ENCODE data around the gene EMX1. TPM values are rescaled to one million over a fixed set of nuclear protein-coding genes. Genes with fewer than 3 reads are reported as not detected.

Gene EMX1
- total RNA-seq, 1 donor from 2014 or later = not detected

DNA sequence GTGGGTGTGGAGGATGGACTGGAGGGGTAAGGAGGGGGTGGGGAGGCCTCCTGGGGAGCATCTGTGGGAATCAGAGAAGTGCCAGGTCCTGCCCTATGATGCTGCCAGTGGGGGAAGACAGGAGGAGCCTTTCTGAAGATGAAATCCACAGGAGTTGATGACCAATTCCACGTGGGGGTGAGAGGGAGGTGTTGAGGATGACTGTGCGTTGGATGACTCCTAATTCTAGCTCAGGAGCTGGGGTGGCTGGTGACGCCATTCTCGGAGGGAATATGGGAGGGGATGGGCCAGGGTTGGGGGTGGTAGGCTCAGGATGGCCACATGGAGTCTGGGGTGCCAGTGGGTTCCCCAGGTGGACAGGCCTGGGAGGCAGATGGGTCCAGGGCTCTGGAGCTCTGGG is 32.3 kb downstream of the EMX1 start:
- Histone ChIP-seq H3K27ac (no peak overlapping the region), H3K36me3 (no peaks in the 10 kb centered on the region), H3K4me3 (no peak overlapping the region), H3K4me1 (no peaks in the 10 kb centered on the region), H3K9me3 (no peaks in the 10 kb centered on the region), H3K27me3 (no peaks in the 10 kb centered on the region)
- intact Hi-C loops (cut with DNase I) = loop anchor here (10.0 kb wide), 1 partner anchor 1265 kb away; no protein-coding TSS in a partner anchor
- no peak for ATAC-seq
- DNase-seq = no peak
- no peak for TF ChIP-seq CTCF (IDR thresholded peaks at IDR 0.05)

DNA sequence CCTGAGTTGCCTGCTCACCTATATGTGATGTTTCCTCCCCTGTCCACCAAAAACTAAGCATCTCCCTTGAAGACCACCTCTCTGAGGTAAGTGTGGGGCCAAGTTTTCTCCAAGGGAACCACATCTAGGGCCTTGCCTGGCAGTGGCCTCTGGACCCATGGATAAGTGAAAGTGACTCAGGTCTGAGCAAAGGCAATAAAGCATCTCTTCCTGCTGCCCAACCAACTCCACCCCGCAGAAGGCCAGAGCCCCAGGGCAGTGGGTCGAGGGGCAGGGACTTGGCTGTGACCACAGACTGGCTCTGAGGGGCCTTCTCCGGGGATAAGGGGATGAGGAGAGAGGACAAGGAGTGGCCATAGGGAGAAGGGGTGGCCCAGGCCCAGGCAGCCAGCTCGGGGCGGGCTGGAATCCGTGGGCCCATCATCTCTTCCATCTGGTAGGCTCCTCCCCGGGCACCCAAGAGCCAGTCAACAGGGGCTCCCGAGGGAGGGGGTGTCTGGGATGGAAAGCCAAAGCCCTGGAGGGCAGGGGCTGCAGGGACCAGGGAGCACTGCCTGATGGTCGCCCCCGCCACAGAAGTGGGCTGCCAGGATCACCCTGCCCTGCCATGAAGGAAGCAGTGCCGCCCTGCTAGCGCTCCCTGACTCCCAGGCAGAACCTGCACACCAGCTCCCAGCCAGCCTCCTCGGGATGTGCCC is 33.4 kb downstream of the EMX1 start:
- Histone ChIP-seq H3K9me3 (no peaks in the 10 kb centered on the region), H3K27ac (no peak overlapping the region), H3K4me3 (no peak overlapping the region), H3K4me1 (no peaks in the 10 kb centered on the region), H3K27me3 (no peaks in the 10 kb centered on the region), H3K36me3 (no peaks in the 10 kb centered on the region)
- DNase-seq (no peak), ATAC-seq (no peak)
- TF ChIP-seq CTCF (IDR thresholded peaks at IDR 0.05) = no peak
- intact Hi-C loops (cut with DNase I) = loop anchor here (10.0 kb wide), 1 partner anchor 1266 kb away; no protein-coding TSS in a partner anchor

GRCh38 chr2:72951303-72952095 is 34.2 kb downstream of the EMX1 start:
- DNase-seq = no peak
- intact Hi-C loops (cut with DNase I) = loop anchor here (10.0 kb wide), 1 partner anchor 1267 kb away; no protein-coding TSS in a partner anchor
- Histone ChIP-seq H3K4me3 (no peak overlapping the region), H3K36me3 (no peaks in the 10 kb centered on the region), H3K4me1 (no peaks in the 10 kb centered on the region), H3K27me3 (no peaks in the 10 kb centered on the region), H3K27ac (no peak overlapping the region), H3K9me3 (no peaks in the 10 kb centered on the region)
- no peak for TF ChIP-seq CTCF (IDR thresholded peaks at IDR 0.05)
- no peak for ATAC-seq

GRCh38 chr2:72952110-72952823 is 34.9 kb downstream of the EMX1 start:
- DNase-seq = no peak
- Histone ChIP-seq H3K4me3 (no peak overlapping the region), H3K9me3 (no peaks in the 10 kb centered on the region), H3K27me3 (no peaks in the 10 kb centered on the region), H3K27ac (no peak overlapping the region), H3K4me1 (no peaks in the 10 kb centered on the region), H3K36me3 (no peaks in the 10 kb centered on the region)
- intact Hi-C loops (cut with DNase I) = loop anchor here (10.0 kb wide), 1 partner anchor 1267 kb away; no protein-coding TSS in a partner anchor
- no peak for ATAC-seq
- no peak for TF ChIP-seq CTCF (IDR thresholded peaks at IDR 0.05)

DNA sequence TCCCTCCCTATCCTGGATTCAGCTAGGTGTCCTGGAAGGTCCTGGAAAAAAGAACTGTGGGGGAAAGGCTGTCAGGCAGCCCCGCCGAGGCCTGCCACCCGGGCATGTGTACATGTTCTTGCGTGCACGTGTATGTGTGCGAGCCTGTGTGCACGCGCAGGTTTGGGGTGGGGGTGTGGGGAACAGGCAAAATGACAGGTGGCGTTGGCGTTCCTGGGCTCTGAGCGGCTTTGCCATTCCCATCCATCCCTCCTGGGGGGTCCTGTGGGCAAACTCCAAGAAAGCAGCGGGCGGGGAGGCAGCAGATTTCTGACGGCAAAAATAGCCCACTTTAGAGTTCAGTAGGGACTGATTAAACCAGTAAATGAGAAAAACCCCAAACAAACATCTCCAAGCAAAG is 35.6 kb downstream of the EMX1 start:
- no peak for ATAC-seq
- TF ChIP-seq CTCF (IDR thresholded peaks at IDR 0.05) = no peak
- H3K36me3 ChIP-seq = no peaks in the 10 kb centered on the region
- no peak overlapping the region for H3K4me3 ChIP-seq
- H3K27me3 ChIP-seq = no peaks in the 10 kb centered on the region
- H3K9me3 ChIP-seq = no peaks in the 10 kb centered on the region
- no peak overlapping the region for H3K27ac ChIP-seq
- DNase-seq = no peak
- intact Hi-C loops (cut with DNase I) = loop anchor here (10.0 kb wide), 1 partner anchor 1268 kb away; no protein-coding TSS in a partner anchor
- no peaks in the 10 kb centered on the region for H3K4me1 ChIP-seq
